Left cardiac atrium (tissue), 4 donors: ENCODE measurements around the gene PTPN1. TPM values are rescaled to one million over a fixed set of nuclear protein-coding genes. Genes with fewer than 3 reads are reported as not detected.
A peak's percentile ranks its signal among the peaks of the same experiment; 100 is the strongest.
"Not testable (repeated sequence)": the region's sequence is repeated elsewhere in the genome, so short reads cannot be mapped to it uniquely, and the experiment has no call there.

Source experiments
- ATAC-seq, 2 donors: fragments of 200-7000 bp; cut with Tn5 transposase; one replicate each; pipeline ENCODE4 v1.9.1; 2020; ENCODE audit warnings: mild to moderate bottlenecking in 2 of 2, moderate library complexity in 2 of 2
- DNase-seq: peaks from one replicate; pipeline ENCODE4 v3.0.0-alpha.2; 2020
- intact Hi-C, 2 donors: fragments of 100-400 bp; cut with DNase I; formaldehyde crosslinking; loops; one replicate each; pipeline versions ENCODE4 v1.14.1 to v1.15.1; 2022 to 2023
- total RNA-seq, 2 donors: library from RNA; stranded (reverse); fragmentation: NEBNext Ultra II Directional; extraction: Animal tissue kit (Norgen Biotek cat#: 25700); gene quantifications; one replicate each; pipeline ENCODE4 v1.2.1, GENCODE V29; 2021
- donor health status: DM: no; HTN: yes; CAD: no.
- donor health status: DM: no; HTN: yes; CAD: no; lungs with severe emphysema.
- donor health status: DM: yes; HTN: yes; CAD: no.
- donor health status: Dilated cardiomyopathy.

Gene PTPN1
- total RNA-seq, 2 donors from 2014 or later, result 22.8 to 40.4 TPM

GRCh38 chr20:50521221-50522052 is 11.3 kb downstream of the PTPN1 start:
- intact Hi-C loops, result loop anchor here in 1 of 2 donors (5.0 kb wide), 1 partner anchor 41 kb away; no protein-coding TSS in a partner anchor
- no peak for DNase-seq
- no peak for ATAC-seq

- intact Hi-C loops, result loop anchor here in 1 of 2 donors (5.0 kb wide), 1 partner anchor 40 kb away; no protein-coding TSS in a partner anchor
- ATAC-seq (no peak), DNase-seq (no peak)
Observed at GRCh38 chr20:50522053-50522674, 12.0 kb downstream of the PTPN1 start.

GRCh38 chr20:50523552-50524167 is 13.5 kb downstream of the PTPN1 start:
- no peak for DNase-seq
- no peak for ATAC-seq
- intact Hi-C loops, result loop anchor here in 1 of 2 donors (5.0 kb wide), 1 partner anchor 39 kb away; no protein-coding TSS in a partner anchor

- no peak for DNase-seq
- ATAC-seq, result no peak
- intact Hi-C loops, result no loop called here
Observed at GRCh38 chr20:50525681-50526080, 15.5 kb downstream of the PTPN1 start.

- no peak for DNase-seq
- intact Hi-C loops, result no loop called here
- peak; percentile 34 to 54 for ATAC-seq
Observed at GRCh38 chr20:50526403-50526989, 16.3 kb downstream of the PTPN1 start.

- intact Hi-C loops, result no loop called here
- no peak for DNase-seq
- no peak for ATAC-seq
Observed at GRCh38 chr20:50527068-50527605, 17.0 kb downstream of the PTPN1 start.

GRCh38 chr20:50528129-50528528 is 17.9 kb downstream of the PTPN1 start:
- ATAC-seq (no peak), DNase-seq (no peak)
- intact Hi-C loops, result no loop called here

- intact Hi-C loops, result no loop called here
- no peak for DNase-seq
- peak in 1 of 2 donors; percentile 32 for ATAC-seq
Observed at GRCh38 chr20:50528804-50529351, 18.7 kb downstream of the PTPN1 start.

- intact Hi-C loops, result no loop called here
- DNase-seq (no peak), ATAC-seq (no peak)
Observed at GRCh38 chr20:50532221-50532620, 22.0 kb downstream of the PTPN1 start.

- intact Hi-C loops, result no loop called here
- ATAC-seq (no peak), DNase-seq (no peak)
Observed at GRCh38 chr20:50533061-50533460, 22.9 kb downstream of the PTPN1 start.

GRCh38 chr20:50533464-50533863 is 23.3 kb downstream of the PTPN1 start:
- ATAC-seq (no peak), DNase-seq (no peak)
- intact Hi-C loops, result no loop called here

GRCh38 chr20:50534567-50534966 is 24.4 kb downstream of the PTPN1 start:
- ATAC-seq, result peak in 1 of 2 donors; percentile 39

GRCh38 chr20:50535162-50535561 is 25.0 kb downstream of the PTPN1 start:
- no peak for DNase-seq
- intact Hi-C loops, result no loop called here
- no peak for ATAC-seq

More at GRCh38 chr20:50534567-50534966, 24.4 kb downstream of the PTPN1 start:
- intact Hi-C loops, result no loop called here
- DNase-seq, result no peak

GRCh38 chr20:50536333-50536732 is 26.1 kb downstream of the PTPN1 start:
- intact Hi-C loops, result no loop called here
- ATAC-seq (no peak), DNase-seq (no peak)

GRCh38 chr20:50537546-50538201 is 27.5 kb downstream of the PTPN1 start:
- no peak for ATAC-seq

GRCh38 chr20:50538276-50538675 is 28.1 kb downstream of the PTPN1 start:
- DNase-seq (no peak), ATAC-seq (no peak)
- intact Hi-C loops, result no loop called here

More at GRCh38 chr20:50537546-50538201, 27.5 kb downstream of the PTPN1 start:
- intact Hi-C loops, result no loop called here
- DNase-seq, result no peak

GRCh38 chr20:50539798-50540197 is 29.6 kb downstream of the PTPN1 start:
- intact Hi-C loops, DNase-seq, ATAC-seq: not testable (repeated sequence)
